ENCODE results near the gene SEMA5A. TPM values are rescaled to one million over a fixed set of nuclear protein-coding genes. Genes with fewer than 3 reads are reported as not detected.

Gene SEMA5A
- total RNA-seq, 4 donors from 2014 or later = 2.3 to 4.7 (median 3.7) TPM

DNA sequence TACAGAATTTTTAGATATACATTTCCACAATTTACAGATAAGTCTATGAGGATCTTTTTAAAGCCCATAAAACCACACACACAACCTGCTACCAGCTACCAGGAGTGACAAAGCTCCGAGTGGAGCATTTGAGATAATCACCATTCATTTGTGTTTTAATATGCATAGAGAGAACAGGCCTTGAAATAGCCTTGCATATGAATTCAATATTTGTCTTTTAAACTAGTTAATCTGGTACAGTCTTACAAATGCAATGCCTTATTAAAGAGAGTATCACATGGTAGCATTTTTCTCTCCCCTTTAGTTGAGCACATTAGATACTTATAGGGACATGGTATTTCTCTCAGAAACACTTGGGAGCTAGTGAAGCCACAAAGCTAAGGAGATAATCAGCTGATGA, 49.1 kb downstream of the SEMA5A start:
- Histone ChIP-seq H3K9me3 (no peaks in the 10 kb centered on the region), H3K27me3 (no peaks in the 10 kb centered on the region), H3K4me1 (no peaks in the 10 kb centered on the region), H3K4me3 (no peak overlapping the region), H3K27ac (no peak overlapping the region), H3K36me3 (no peaks in the 10 kb centered on the region)
- no peak for ATAC-seq
- TF ChIP-seq EP300 (IDR thresholded peaks at IDR 0.05) = no peak
- no peak for TF ChIP-seq POLR2A (IDR thresholded peaks at IDR 0.05)
- no peak for TF ChIP-seq POLR2AphosphoS5 (IDR thresholded peaks at IDR 0.05)
- TF ChIP-seq, protein P1, sequence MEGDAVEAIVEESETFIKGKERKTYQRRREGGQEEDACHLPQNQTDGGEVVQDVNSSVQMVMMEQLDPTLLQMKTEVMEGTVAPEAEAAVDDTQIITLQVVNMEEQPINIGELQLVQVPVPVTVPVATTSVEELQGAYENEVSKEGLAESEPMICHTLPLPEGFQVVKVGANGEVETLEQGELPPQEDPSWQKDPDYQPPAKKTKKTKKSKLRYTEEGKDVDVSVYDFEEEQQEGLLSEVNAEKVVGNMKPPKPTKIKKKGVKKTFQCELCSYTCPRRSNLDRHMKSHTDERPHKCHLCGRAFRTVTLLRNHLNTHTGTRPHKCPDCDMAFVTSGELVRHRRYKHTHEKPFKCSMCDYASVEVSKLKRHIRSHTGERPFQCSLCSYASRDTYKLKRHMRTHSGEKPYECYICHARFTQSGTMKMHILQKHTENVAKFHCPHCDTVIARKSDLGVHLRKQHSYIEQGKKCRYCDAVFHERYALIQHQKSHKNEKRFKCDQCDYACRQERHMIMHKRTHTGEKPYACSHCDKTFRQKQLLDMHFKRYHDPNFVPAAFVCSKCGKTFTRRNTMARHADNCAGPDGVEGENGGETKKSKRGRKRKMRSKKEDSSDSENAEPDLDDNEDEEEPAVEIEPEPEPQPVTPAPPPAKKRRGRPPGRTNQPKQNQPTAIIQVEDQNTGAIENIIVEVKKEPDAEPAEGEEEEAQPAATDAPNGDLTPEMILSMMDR (IDR thresholded peaks at IDR 0.05) = no peak
- 93 to 95% methylated on average over 1 of the region's 1 CpG for WGBS, 2 donors (ENCODE audit: low coverage in 1 of 2)

DNA sequence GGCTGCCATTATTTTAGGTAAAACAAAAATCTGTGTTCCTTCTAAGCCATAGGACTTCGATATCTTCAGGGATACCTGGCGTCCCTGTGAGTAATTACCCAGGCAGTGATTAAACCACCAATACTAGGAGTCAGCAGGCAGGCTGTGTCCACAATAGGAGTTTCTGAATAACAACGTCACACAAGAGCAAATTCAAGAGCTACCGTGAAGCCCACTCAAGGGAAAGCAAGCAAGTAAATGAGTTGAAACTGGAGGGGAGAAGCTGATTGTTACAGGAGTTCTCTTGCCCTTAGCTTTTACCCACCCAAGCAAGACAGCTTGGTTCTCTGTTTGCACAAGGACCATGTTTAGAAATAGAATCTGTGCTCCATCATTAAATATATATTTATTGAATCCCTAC, 50.8 kb downstream of the SEMA5A start:
- no peak for ATAC-seq
- no peaks in the 10 kb centered on the region for H3K9me3 ChIP-seq
- H3K36me3 ChIP-seq = no peaks in the 10 kb centered on the region
- 81 to 84% methylated on average over 4 of the region's 4 CpGs for WGBS, 2 donors (ENCODE audit: low coverage in 1 of 2)
- no peak overlapping the region for H3K27ac ChIP-seq
- TF ChIP-seq EP300 (IDR thresholded peaks at IDR 0.05) (no peak), POLR2A (IDR thresholded peaks at IDR 0.05) (no peak), POLR2AphosphoS5 (IDR thresholded peaks at IDR 0.05) (no peak)
- TF ChIP-seq, protein P1 (IDR thresholded peaks at IDR 0.05) = no peak
- H3K4me3 ChIP-seq = no peak overlapping the region
- H3K27me3 ChIP-seq = no peaks in the 10 kb centered on the region
- H3K4me1 ChIP-seq = no peaks in the 10 kb centered on the region

DNA sequence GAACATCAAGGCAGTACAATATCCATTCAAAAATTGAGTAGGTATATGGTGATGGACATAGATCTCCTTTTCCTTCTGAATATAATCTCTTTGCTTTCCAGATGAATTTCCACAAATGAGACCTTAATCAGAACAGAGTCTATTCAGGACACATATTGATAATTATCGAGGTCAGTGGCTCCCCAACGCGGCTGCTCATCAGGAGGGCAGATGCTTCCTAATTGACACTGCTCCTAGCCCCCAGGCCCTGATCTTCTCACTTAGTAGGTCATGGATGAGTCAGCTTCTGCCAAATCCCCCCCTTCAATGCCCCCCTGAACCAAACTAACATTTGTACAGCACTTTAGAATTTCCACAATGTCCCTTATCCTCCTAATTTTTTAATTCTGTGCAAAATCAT, 51.6 kb downstream of the SEMA5A start:
- no peak overlapping the region for H3K4me3 ChIP-seq
- no peak overlapping the region for H3K27ac ChIP-seq
- H3K27me3 ChIP-seq = no peaks in the 10 kb centered on the region
- no peak for ATAC-seq
- 85% methylated on average over 3 of the region's 3 CpGs for WGBS, 2 donors (ENCODE audit: low coverage in 1 of 2)
- no peaks in the 10 kb centered on the region for H3K9me3 ChIP-seq
- H3K36me3 ChIP-seq = no peaks in the 10 kb centered on the region
- TF ChIP-seq POLR2A (IDR thresholded peaks at IDR 0.05) (no peak), EP300 (IDR thresholded peaks at IDR 0.05) (no peak), POLR2AphosphoS5 (IDR thresholded peaks at IDR 0.05) (no peak)
- TF ChIP-seq, protein P1 (IDR thresholded peaks at IDR 0.05) = no peak
- no peaks in the 10 kb centered on the region for H3K4me1 ChIP-seq

DNA sequence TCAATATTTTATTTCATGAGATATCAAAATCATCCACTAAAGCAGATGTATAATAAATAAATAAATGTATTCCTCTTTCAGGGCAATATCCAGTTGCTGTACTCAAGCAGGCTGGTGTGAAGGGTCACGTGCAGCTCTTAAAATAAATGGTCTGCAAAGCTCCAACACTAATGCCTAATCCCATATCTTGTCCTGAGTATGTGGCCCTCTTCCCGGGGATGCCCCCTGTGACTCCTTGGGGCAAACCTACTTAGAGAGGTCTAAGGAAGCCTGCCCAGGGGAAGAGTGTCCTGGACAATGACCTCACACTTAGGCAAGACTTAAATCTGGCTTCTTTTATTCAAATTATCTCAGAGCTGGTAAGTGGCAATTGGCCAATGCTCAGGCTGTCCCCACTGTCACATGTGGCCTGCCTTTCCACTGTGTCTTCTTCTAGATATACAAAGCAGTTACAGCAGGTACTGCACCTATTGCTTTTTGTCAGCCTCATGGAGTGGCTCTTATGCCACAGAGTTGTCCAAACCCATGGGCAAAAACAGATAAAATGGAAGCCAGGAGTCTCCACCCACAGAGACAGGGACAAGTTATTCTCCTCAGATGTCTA, 55.3 kb downstream of the SEMA5A start:
- no peaks in the 10 kb centered on the region for H3K9me3 ChIP-seq
- no peaks in the 10 kb centered on the region for H3K36me3 ChIP-seq
- no peak for ATAC-seq
- WGBS, 2 donors (ENCODE audit: low coverage in 1 of 2) = 73 to 88% methylated on average over 1 to 2 of the region's 2 CpGs
- H3K4me1 ChIP-seq = no peaks in the 10 kb centered on the region
- no peaks in the 10 kb centered on the region for H3K27me3 ChIP-seq
- TF ChIP-seq POLR2A (IDR thresholded peaks at IDR 0.05) = no peak
- TF ChIP-seq POLR2AphosphoS5 (IDR thresholded peaks at IDR 0.05) = no peak
- TF ChIP-seq, protein P1 (IDR thresholded peaks at IDR 0.05) = no peak
- no peak for TF ChIP-seq EP300 (IDR thresholded peaks at IDR 0.05)
- no peak overlapping the region for H3K27ac ChIP-seq
- no peak overlapping the region for H3K4me3 ChIP-seq

DNA sequence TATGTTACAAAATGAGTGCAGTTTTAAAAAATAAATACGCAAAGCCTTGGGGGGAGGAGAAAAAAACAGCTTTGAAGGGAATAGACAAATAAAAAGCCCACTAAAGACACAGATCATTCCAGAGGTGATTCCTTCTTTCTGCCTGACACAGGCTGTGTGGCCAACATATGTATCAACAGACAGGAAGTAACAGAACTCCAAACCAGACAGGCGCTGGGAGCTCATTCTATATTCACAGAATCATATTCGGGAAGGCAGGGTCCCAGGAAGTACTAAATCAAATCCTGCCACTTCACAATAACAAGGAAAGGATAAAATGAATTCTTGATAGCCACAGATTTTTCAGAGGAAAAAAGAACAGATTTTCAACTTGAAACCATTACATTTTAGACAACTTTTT, 62.1 kb downstream of the SEMA5A start:
- no peak for ATAC-seq
- no peak overlapping the region for H3K4me3 ChIP-seq
- H3K36me3 ChIP-seq = no peaks in the 10 kb centered on the region
- 76 to 78% methylated on average over 3 of the region's 3 CpGs for WGBS, 2 donors (ENCODE audit: low coverage in 1 of 2)
- no peaks in the 10 kb centered on the region for H3K9me3 ChIP-seq
- TF ChIP-seq EP300 (IDR thresholded peaks at IDR 0.05) (no peak), POLR2A (IDR thresholded peaks at IDR 0.05) (no peak), POLR2AphosphoS5 (IDR thresholded peaks at IDR 0.05) (no peak)
- TF ChIP-seq, protein P1 (IDR thresholded peaks at IDR 0.05) = no peak
- H3K27me3 ChIP-seq = no peaks in the 10 kb centered on the region
- no peak overlapping the region for H3K27ac ChIP-seq
- H3K4me1 ChIP-seq = no peaks in the 10 kb centered on the region

All from gastroesophageal sphincter (tissue), 4 donors.